IMR-90 (cell line): Measurements from ENCODE around the gene ANKRD44. TPM values are rescaled to one million over a fixed set of nuclear protein-coding genes. Genes with fewer than 3 reads are reported as not detected.

Experiments
- ATAC-seq: fragments of 200-7000 bp; cut with Tn5 transposase; 2 replicates; pipeline ENCODE4 v1.9.1; 2020; ENCODE audit warnings: low read depth, mild to moderate bottlenecking, moderate library complexity
- BruUV-seq: library from RNA; stranded (reverse); fragments of 400-500 nt; replicated peaks from 2 replicates; lab custom pipeline; 2021; lab: Mats Ljungman, UMichigan
- CTCF ChIA-PET: fragments of 300-600 bp; formaldehyde crosslinking; extraction: SDS; loops from one replicate; lab custom pipeline; 2021; ENCODE audit warnings: antibody characterized with exemption; lab: Yijun Ruan, JAX
- POLR2A ChIA-PET: fragments of 300-600 bp; sonication (Branson Sonifier 250); formaldehyde crosslinking; loops from one replicate; lab custom pipeline; 2022; ENCODE audit warnings: antibody characterized with exemption; ENCODE audit not compliant: unreplicated experiment; lab: Charles Lee
- DNase-seq: peaks from one replicate; pipeline ENCODE4 v3.0.0; 2013
- H2AFZ ChIP-seq: replicated peaks from 2 replicates; pipeline ENCODE3; 2013; ENCODE audit warnings: low read length, mild to moderate bottlenecking; ENCODE audit not compliant: poor library complexity
- H2AK5ac ChIP-seq: 2 replicates; pipeline ENCODE4 v1.6.1; 2013; ENCODE audit warnings: low read depth, low read length, inconsistent platforms
- H2AK9ac ChIP-seq: replicated peaks from 2 replicates; pipeline ENCODE3; 2013; ENCODE audit warnings: mild to moderate bottlenecking, low read depth, low read length, moderate library complexity; ENCODE audit not compliant: poor library complexity
- H2BK120ac ChIP-seq: 2 replicates; pipeline ENCODE4 v1.6.1; 2013; ENCODE audit warnings: low read depth, low read length, inconsistent platforms
- H2BK15ac ChIP-seq: 3 replicates; pipeline ENCODE4 v1.6.1; 2013; ENCODE audit warnings: low read depth, low read length, inconsistent platforms
- H2BK20ac ChIP-seq: 2 replicates; pipeline ENCODE4 v1.6.1; 2013; ENCODE audit warnings: low read depth, mild to moderate bottlenecking, inconsistent platforms, low read length, moderate library complexity
- H2BK5ac ChIP-seq: 2 replicates; pipeline ENCODE4 v1.6.1; 2013; ENCODE audit warnings: mild to moderate bottlenecking, low read depth, low read length, inconsistent platforms; ENCODE audit not compliant: poor library complexity, severe bottlenecking
- H3K14ac ChIP-seq: replicated peaks from 2 replicates; pipeline ENCODE4 v1.6.1; 2013; ENCODE audit warnings: low read depth, low read length, inconsistent platforms
- H3K18ac ChIP-seq: 2 replicates; pipeline ENCODE4 v1.6.1; 2013; ENCODE audit warnings: low read depth, low read length, control low read depth
- H3K23ac ChIP-seq: 2 replicates; pipeline ENCODE4 v1.6.1; 2013; ENCODE audit warnings: low read depth, low read length, inconsistent platforms
- H3K27ac ChIP-seq: 2 replicates; pipeline ENCODE4 v1.5.1; 2013; ENCODE audit warnings: mild to moderate bottlenecking, control low read depth, low read length; ENCODE audit not compliant: insufficient read depth
- H3K27me3 ChIP-seq: 2 replicates; pipeline ENCODE4 v1.6.1; 2013; ENCODE audit warnings: low read length; ENCODE audit not compliant: control insufficient read depth, insufficient read depth
- H3K36me3 ChIP-seq: 2 replicates; pipeline ENCODE4 v1.6.1; 2013; ENCODE audit warnings: low read length, mixed read lengths; ENCODE audit not compliant: control insufficient read depth, insufficient read depth
- H3K4ac ChIP-seq: 2 replicates; pipeline ENCODE4 v1.6.1; 2013; ENCODE audit warnings: low read depth, low read length, inconsistent platforms
- H3K4me1 ChIP-seq: 2 replicates; pipeline ENCODE4 v1.6.1; 2013; ENCODE audit warnings: low read length, mixed read lengths; ENCODE audit not compliant: control insufficient read depth, insufficient read depth
- H3K4me2 ChIP-seq: 2 replicates; pipeline ENCODE4 v1.6.1; 2013; ENCODE audit warnings: low read depth, mild to moderate bottlenecking, control low read depth, low read length, moderate library complexity
- H3K4me3 ChIP-seq: 2 replicates; pipeline ENCODE4 v1.5.1; 2013; ENCODE audit warnings: low read depth, mild to moderate bottlenecking, control low read depth, low read length, moderate library complexity; ENCODE audit not compliant: insufficient read depth
- H3K56ac ChIP-seq: 2 replicates; pipeline ENCODE4 v1.6.1; 2013; ENCODE audit warnings: low read length, inconsistent platforms; ENCODE audit not compliant: insufficient read depth; ENCODE audit errors: extremely low read depth
- H3K79me1 ChIP-seq, 2 experiments: 2 replicates each; pipeline ENCODE4 v1.6.1; 2013; ENCODE audit warnings: low read length in 2 of 2, inconsistent platforms in 1 of 2, low read depth in 1 of 2
- H3K9ac ChIP-seq: 2 replicates; pipeline ENCODE4 v1.6.1; 2013; ENCODE audit warnings: low read depth, low read length, control low read depth
- H3K9me1 ChIP-seq: 2 replicates; pipeline ENCODE4 v1.6.1; 2013; ENCODE audit warnings: low read length, inconsistent platforms; ENCODE audit not compliant: insufficient read depth
- H3K9me3 ChIP-seq: 2 replicates; pipeline ENCODE4 v1.6.1; 2013; ENCODE audit warnings: low read length; ENCODE audit not compliant: control insufficient read depth, insufficient read depth
- H4K20me1 ChIP-seq: 2 replicates; pipeline ENCODE4 v1.6.1; 2013; ENCODE audit warnings: low read length, inconsistent platforms; ENCODE audit not compliant: insufficient read depth
- H4K5ac ChIP-seq: 2 replicates; pipeline ENCODE4 v1.6.1; 2013; ENCODE audit warnings: mild to moderate bottlenecking, low read depth, low read length, control low read depth
- H4K8ac ChIP-seq, 2 experiments: 2 replicates each; pipeline ENCODE4 v1.6.1; 2013; ENCODE audit warnings: low read depth in 2 of 2, low read length in 2 of 2, control low read depth in 1 of 2, inconsistent platforms in 1 of 2
- H4K91ac ChIP-seq: 2 replicates; pipeline ENCODE4 v1.6.1; 2013; ENCODE audit warnings: low read depth, low read length, inconsistent platforms; ENCODE audit not compliant: insufficient read depth
- CEBPB ChIP-seq: IDR thresholded peaks from 2 replicates; pipeline ENCODE4 v1.6.1; 2012; ENCODE audit warnings: low read depth, low read length, improper control_type of control experiment
- CTCF ChIP-seq: conservative IDR thresholded peaks from 2 replicates; pipeline ENCODE4 v1.5.1; 2012; ENCODE audit warnings: mild to moderate bottlenecking, low read depth, low read length, improper control_type of control experiment
- NFE2L2 ChIP-seq: fragments of 150-350 bp; IDR thresholded peaks from 2 replicates; pipeline ENCODE4 v1.6.1; 2016; ENCODE audit warnings: low read depth, mild to moderate bottlenecking, low read length
- RCOR1 ChIP-seq: IDR thresholded peaks from 2 replicates; pipeline ENCODE4 v1.6.1; 2012; ENCODE audit warnings: mild to moderate bottlenecking, low read length, improper control_type of control experiment; ENCODE audit not compliant: insufficient replicate concordance
- RFX5 ChIP-seq: IDR thresholded peaks from 2 replicates; pipeline ENCODE4 v1.8.0; 2012; ENCODE audit warnings: low read depth, mild to moderate bottlenecking, low read length, moderate library complexity
- USF2 ChIP-seq: fragments of 150-350 bp; IDR thresholded peaks from 2 replicates; pipeline ENCODE4 v1.6.1; 2017; ENCODE audit warnings: mild to moderate bottlenecking, antibody characterized with exemption, low read length, low read depth
- dilution Hi-C: fragments of 300-500 bp; cut with HindIII; formaldehyde crosslinking; loops from one replicate; pipeline ENCODE4 v1.14.3; 2018; ENCODE audit warnings: low sequenced_read_pairs; ENCODE audit not compliant: unreplicated experiment
- in situ Hi-C: fragments of 300-500 bp; cut with MboI; formaldehyde crosslinking; loops from 3 replicates; pipeline ENCODE4 v1.14.3; 2019; ENCODE audit warnings: low sequenced_read_pairs, inconsistent platforms, mixed read lengths
- intact Hi-C: fragments of 100-400 bp; cut with micrococcal nuclease; formaldehyde crosslinking; loops from 2 replicates; pipeline ENCODE4 v1.10.0; 2022
- polyA plus RNA-seq, 3 experiments: library from polyadenylated mRNA; depleted of rRNA; stranded (reverse); fragments of >200 nt; gene quantifications; 2 replicates each; pipeline ENCODE4 v1.2.3, GENCODE V29; 2012; ENCODE audit warnings: low replicate concordance in 1 of 3
- total RNA-seq: library from RNA; depleted of rRNA; stranded (reverse); fragments of >200 nt; gene quantifications from 2 replicates; pipeline ENCODE4 v1.2.3, GENCODE V29; 2012

ANKRD44 gene
- total and polyA plus RNA-seq, 2 of the 4 experiments (the other 2 are of a cell fraction): 5.2 to 15.6 TPM

GRCh38 chr2:197315371-197315770, 4.8 kb upstream of the ANKRD44 start:
- H2AK9ac ChIP-seq: no peak overlapping the region
- ChIA-PET POLR2A (no interaction called here), CTCF (no interaction called here)
- no peaks in the 10 kb centered on the region for H3K79me1 ChIP-seq
- ATAC-seq (no peak), DNase-seq (no peak)
- no peak overlapping the region for H3K56ac ChIP-seq
- dilution Hi-C loops (no loop called here), in situ Hi-C loops (no loop called here), intact Hi-C loops (loop anchor here (10.0 kb wide), 1 partner anchor 301 kb away; no protein-coding TSS in a partner anchor)
- no peak overlapping the region for H3K23ac ChIP-seq
- H2BK15ac ChIP-seq: no peak overlapping the region
- peaks cover 3% of the 10 kb centered on the region for H3K27me3 ChIP-seq
- no peak overlapping the region for H3K27ac ChIP-seq
- no peak overlapping the region for H4K5ac ChIP-seq
- H3K4ac ChIP-seq: no peak overlapping the region
- no peaks in the 10 kb centered on the region for H4K20me1 ChIP-seq
- H4K91ac ChIP-seq: no peak overlapping the region
- BruUV-seq: no TSS peak
- no peak overlapping the region for H3K18ac ChIP-seq
- peaks cover 6% of the 10 kb centered on the region for H3K4me1 ChIP-seq
- H3K9ac ChIP-seq: no peak overlapping the region
- no peak overlapping the region for H2AK5ac ChIP-seq
- H3K9me1 ChIP-seq: no peaks in the 10 kb centered on the region
- H3K14ac ChIP-seq: no peak overlapping the region
- no peak overlapping the region for H4K8ac ChIP-seq
- no peak overlapping the region for H3K4me3 ChIP-seq
- H3K36me3 ChIP-seq: no peaks in the 10 kb centered on the region
- no peak overlapping the region for H2BK20ac ChIP-seq
- no peak overlapping the region for H2AFZ ChIP-seq
- TF ChIP-seq CTCF (no peak), RCOR1 (no peak), NFE2L2 (no peak), RFX5 (no peak), USF2 (no peak), CEBPB (no peak)
- no peaks in the 10 kb centered on the region for H3K9me3 ChIP-seq
- H3K4me2 ChIP-seq: no peak overlapping the region
- no peak overlapping the region for H2BK120ac ChIP-seq
- no peak overlapping the region for H2BK5ac ChIP-seq
